ENCODE measurements around the gene RBM4B. TPM values are rescaled to one million over a fixed set of nuclear protein-coding genes. Genes with fewer than 3 reads are reported as not detected.

RBM4B gene
- total RNA-seq, 1 donor from 2014 or later, result 4.0 TPM

DNA sequence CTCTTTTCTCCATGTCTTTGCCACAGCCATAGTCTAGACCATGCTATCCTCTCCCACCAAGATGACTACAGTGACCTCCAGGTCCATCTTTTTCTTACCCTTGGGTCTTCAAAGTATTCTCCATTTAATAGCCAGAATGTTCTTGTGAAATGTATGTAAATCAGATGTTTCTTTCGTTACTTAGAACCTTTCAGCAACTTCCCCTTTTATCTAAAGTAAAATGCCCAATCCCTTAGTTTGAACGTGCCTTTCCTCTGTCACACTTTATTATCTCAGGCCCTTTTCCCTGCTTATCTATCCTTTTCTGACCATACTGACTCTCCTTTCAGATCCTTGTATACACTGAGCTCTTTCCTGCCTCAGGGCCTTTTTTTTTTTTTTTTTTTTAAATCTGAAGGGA is 17.9 kb downstream of the RBM4B start:
- TF ChIP-seq, protein P1, sequence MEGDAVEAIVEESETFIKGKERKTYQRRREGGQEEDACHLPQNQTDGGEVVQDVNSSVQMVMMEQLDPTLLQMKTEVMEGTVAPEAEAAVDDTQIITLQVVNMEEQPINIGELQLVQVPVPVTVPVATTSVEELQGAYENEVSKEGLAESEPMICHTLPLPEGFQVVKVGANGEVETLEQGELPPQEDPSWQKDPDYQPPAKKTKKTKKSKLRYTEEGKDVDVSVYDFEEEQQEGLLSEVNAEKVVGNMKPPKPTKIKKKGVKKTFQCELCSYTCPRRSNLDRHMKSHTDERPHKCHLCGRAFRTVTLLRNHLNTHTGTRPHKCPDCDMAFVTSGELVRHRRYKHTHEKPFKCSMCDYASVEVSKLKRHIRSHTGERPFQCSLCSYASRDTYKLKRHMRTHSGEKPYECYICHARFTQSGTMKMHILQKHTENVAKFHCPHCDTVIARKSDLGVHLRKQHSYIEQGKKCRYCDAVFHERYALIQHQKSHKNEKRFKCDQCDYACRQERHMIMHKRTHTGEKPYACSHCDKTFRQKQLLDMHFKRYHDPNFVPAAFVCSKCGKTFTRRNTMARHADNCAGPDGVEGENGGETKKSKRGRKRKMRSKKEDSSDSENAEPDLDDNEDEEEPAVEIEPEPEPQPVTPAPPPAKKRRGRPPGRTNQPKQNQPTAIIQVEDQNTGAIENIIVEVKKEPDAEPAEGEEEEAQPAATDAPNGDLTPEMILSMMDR (conservative IDR thresholded peaks at IDR 0.05; ENCODE audit: low read depth, low read length), result no peak
- DNase-seq (ENCODE audit: low read depth), result no peak

GRCh38 chr11:66653123-66653522 is 24.6 kb downstream of the RBM4B start:
- TF ChIP-seq, protein P1 (conservative IDR thresholded peaks at IDR 0.05; ENCODE audit: low read depth, low read length), result no peak
- DNase-seq (ENCODE audit: low read depth), result no peak
- no peak overlapping the region for H3K4me3 ChIP-seq (ENCODE audit: low read depth, low read length)

More for the DNA sequence above, 17.9 kb downstream of the RBM4B start:
- no peak overlapping the region for H3K4me3 ChIP-seq (ENCODE audit: low read depth, low read length)

GRCh38 chr11:66652651-66653050 is 25.0 kb downstream of the RBM4B start:
- TF ChIP-seq, protein P1 (conservative IDR thresholded peaks at IDR 0.05; ENCODE audit: low read depth, low read length), result no peak
- no peak overlapping the region for H3K4me3 ChIP-seq (ENCODE audit: low read depth, low read length)
- DNase-seq (ENCODE audit: low read depth), result no peak

GRCh38 chr11:66651016-66651415 is 26.7 kb downstream of the RBM4B start:
- no peak for DNase-seq (ENCODE audit: low read depth)
- H3K4me3 ChIP-seq (ENCODE audit: low read depth, low read length), result no peak overlapping the region
- TF ChIP-seq, protein P1 (conservative IDR thresholded peaks at IDR 0.05; ENCODE audit: low read depth, low read length), result no peak

- DNase-seq (ENCODE audit: low read depth), result no peak
- TF ChIP-seq, protein P1 (conservative IDR thresholded peaks at IDR 0.05; ENCODE audit: low read depth, low read length), result no peak
- H3K4me3 ChIP-seq (ENCODE audit: low read depth, low read length), result no peak overlapping the region
These were observed 27.8 kb downstream of the RBM4B start for GRCh38 chr11:66649903-66650302.

GRCh38 chr11:66646828-66647227 is 30.9 kb downstream of the RBM4B start:
- TF ChIP-seq, protein P1 (conservative IDR thresholded peaks at IDR 0.05; ENCODE audit: low read depth, low read length), result no peak
- no peak for DNase-seq (ENCODE audit: low read depth)
- H3K4me3 ChIP-seq (ENCODE audit: low read depth, low read length), result no peak overlapping the region

- H3K4me3 ChIP-seq (ENCODE audit: low read depth, low read length), result peak overlapping the region; percentile 35
- DNase-seq (ENCODE audit: low read depth), result no peak
- TF ChIP-seq, protein P1 (conservative IDR thresholded peaks at IDR 0.05; ENCODE audit: low read depth, low read length), result no peak
These were observed 33.8 kb downstream of the RBM4B start for GRCh38 chr11:66643745-66644437.
